H54 (cell line): Measurements from ENCODE around the gene CKAP2.
"Not testable (repeated sequence)": the region's sequence is repeated elsewhere in the genome, so short reads cannot be mapped to it uniquely, and the experiment has no call there.

Experiments used
- DNase-seq: peaks from one replicate; pipeline ENCODE4 v3.0.0; 2011; ENCODE audit warnings: low spot score, mixed read lengths; ENCODE audit not compliant: insufficient read length
- FAIRE-seq: peaks from 3 replicates; lab custom pipeline; 2011; peaks lifted over from hg19 to GRCh38; lab: Jason Lieb, UNC

Gene CKAP2

DNA sequence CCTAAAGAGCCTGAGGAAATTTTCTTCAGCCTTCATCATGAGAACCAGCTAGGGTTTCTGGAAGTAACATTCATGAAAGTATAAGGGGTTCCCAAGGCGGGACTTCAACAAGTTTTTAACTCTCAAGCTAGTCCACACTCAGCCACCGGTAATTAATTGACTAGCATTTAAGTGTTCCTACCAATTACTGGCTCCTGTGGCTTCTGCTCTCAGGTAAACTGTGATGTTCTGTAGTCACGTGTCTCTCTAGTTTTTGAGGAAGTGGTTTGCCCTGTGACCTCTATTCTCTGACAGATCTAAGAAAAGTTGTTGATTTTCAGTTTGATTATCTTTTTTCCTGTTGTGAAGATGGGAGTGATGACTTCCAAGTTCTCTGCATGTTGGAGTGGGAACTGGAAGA is 42.7 kb downstream of the CKAP2 start:
- peak; percentile 30 for FAIRE-seq
- DNase-seq, result not testable (repeated sequence)

GRCh38 chr13:52502277-52502676 is 47.0 kb downstream of the CKAP2 start:
- FAIRE-seq, result not testable (repeated sequence)

GRCh38 chr13:52505843-52506242 is 50.6 kb downstream of the CKAP2 start:
- not testable (repeated sequence) for FAIRE-seq, DNase-seq

More at GRCh38 chr13:52502277-52502676, 47.0 kb downstream of the CKAP2 start:
- DNase-seq, result not testable (repeated sequence)

DNA sequence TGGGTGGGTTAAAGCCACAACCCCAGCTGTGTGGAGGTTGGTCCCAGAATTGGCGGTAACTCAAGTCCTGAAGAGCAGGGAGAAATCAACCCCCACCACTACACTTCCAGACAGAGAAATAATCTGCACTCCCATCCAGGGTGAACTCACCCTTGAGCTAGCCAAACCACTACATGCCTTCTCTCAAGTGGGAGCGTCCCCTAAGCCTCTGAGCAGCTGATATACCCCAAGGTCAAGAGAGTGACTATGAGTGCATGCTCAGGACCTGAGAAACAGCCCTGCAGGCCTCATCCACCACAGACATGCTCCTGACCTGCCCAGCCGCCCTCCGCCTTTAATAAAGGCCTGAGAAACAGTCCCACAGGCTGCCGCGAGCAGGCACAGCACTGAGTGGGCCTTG is 54.3 kb downstream of the CKAP2 start:
- not testable (repeated sequence) for FAIRE-seq, DNase-seq

GRCh38 chr13:52510221-52510797 is 55.0 kb downstream of the CKAP2 start:
- FAIRE-seq, DNase-seq: not testable (repeated sequence)

DNA sequence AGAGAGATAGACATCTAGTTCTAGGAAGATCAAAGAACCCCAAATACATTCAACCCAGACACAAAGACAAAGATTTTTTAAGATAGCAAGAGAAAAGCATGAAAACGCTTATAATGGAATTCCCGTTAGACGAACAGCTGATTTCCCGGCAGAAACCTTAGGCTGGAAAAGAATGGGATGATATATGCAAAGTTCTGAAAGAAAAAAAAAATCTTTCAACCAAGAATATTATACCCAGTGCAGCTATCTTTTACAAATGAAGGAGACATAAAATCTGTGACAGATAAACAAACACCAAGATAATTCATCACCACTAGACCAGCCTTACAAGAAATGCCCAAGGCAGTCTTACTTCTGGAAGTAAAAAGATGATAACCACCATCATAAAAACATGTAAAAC is 56.3 kb downstream of the CKAP2 start:
- DNase-seq, FAIRE-seq: not testable (repeated sequence)

- not testable (repeated sequence) for DNase-seq
- peak; percentile 75 for FAIRE-seq
Observed at GRCh38 chr13:52513957-52514596, 58.8 kb downstream of the CKAP2 start.

DNA sequence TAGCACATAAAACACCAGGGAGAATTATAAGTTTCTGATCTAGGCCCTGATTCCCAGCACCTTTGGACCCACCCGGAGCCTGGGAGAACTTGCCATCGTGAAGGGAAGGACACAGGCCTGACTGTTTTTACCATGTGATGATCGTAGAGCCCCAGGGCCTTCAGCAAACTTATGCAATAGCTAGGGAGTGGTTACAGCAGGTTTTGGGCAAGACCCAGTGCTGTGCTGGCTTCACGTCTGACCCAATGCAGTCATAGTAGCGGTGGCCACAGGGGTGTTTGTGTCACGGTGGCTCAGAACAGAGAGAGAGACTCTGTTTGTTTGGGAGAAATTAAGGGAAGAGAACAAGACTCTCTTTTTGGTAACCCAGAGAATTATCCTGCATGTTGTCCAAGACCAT is 68.0 kb downstream of the CKAP2 start:
- not testable (repeated sequence) for FAIRE-seq

More for the DNA sequence above, 68.0 kb downstream of the CKAP2 start:
- not testable (repeated sequence) for DNase-seq
